ENCODE data around the gene MYH15.

MYH15 gene

GRCh38 chr3:108509263-108509662 is 1.1 kb downstream of the MYH15 start:
- no peak for DNase-seq

GRCh38 chr3:108507902-108508301 is 2.5 kb downstream of the MYH15 start:
- DNase-seq = no peak

- no peak for DNase-seq
Observed at GRCh38 chr3:108505811-108506210, 4.6 kb downstream of the MYH15 start.

GRCh38 chr3:108503722-108504121 is 6.7 kb downstream of the MYH15 start:
- no peak for DNase-seq

- DNase-seq = no peak
Observed at GRCh38 chr3:108501535-108501934, 8.9 kb downstream of the MYH15 start.

- no peak for DNase-seq
Observed at GRCh38 chr3:108500728-108501127, 9.7 kb downstream of the MYH15 start.

- DNase-seq = no peak
Observed at GRCh38 chr3:108497271-108497670, 13.1 kb downstream of the MYH15 start.

- no peak for DNase-seq
Observed at GRCh38 chr3:108495717-108496116, 14.7 kb downstream of the MYH15 start.

GRCh38 chr3:108494906-108495531 is 15.4 kb downstream of the MYH15 start:
- no peak for DNase-seq

- no peak for DNase-seq
Observed at GRCh38 chr3:108493862-108494261, 16.5 kb downstream of the MYH15 start.

GRCh38 chr3:108491456-108491855 is 18.9 kb downstream of the MYH15 start:
- no peak for DNase-seq

GRCh38 chr3:108489776-108490175 is 20.6 kb downstream of the MYH15 start:
- peak in 1 of 2 experiments; percentile 12 for DNase-seq

- DNase-seq = no peak
Observed at GRCh38 chr3:108488631-108489030, 21.8 kb downstream of the MYH15 start.

- DNase-seq = no peak
Observed at GRCh38 chr3:108487439-108487838, 23.0 kb downstream of the MYH15 start.

- no peak for DNase-seq
Observed at GRCh38 chr3:108486941-108487340, 23.5 kb downstream of the MYH15 start.

- DNase-seq = no peak
Observed at GRCh38 chr3:108486338-108486737, 24.1 kb downstream of the MYH15 start.

GRCh38 chr3:108485146-108485545 is 25.2 kb downstream of the MYH15 start:
- no peak for DNase-seq

- no peak for DNase-seq
Observed at GRCh38 chr3:108479224-108479623, 31.2 kb downstream of the MYH15 start.

GRCh38 chr3:108477511-108478147 is 32.8 kb downstream of the MYH15 start:
- peak; percentile 8 to 27 for DNase-seq

GRCh38 chr3:108475220-108475782 is 35.1 kb downstream of the MYH15 start:
- DNase-seq = no peak

- no peak for DNase-seq
Observed at GRCh38 chr3:108474581-108474980, 35.8 kb downstream of the MYH15 start.

GRCh38 chr3:108473711-108474110 is 36.7 kb downstream of the MYH15 start:
- no peak for DNase-seq

- DNase-seq = no peak
Observed at GRCh38 chr3:108472001-108472591, 38.3 kb downstream of the MYH15 start.

GRCh38 chr3:108471426-108471825 is 39.0 kb downstream of the MYH15 start:
- no peak for DNase-seq
